ENCODE data around the gene CD81. TPM values are rescaled to one million over a fixed set of nuclear protein-coding genes. Genes with fewer than 3 reads are reported as not detected.

CD81 gene
- total RNA-seq, 1 experiment from 2014 or later, result 296 TPM

DNA sequence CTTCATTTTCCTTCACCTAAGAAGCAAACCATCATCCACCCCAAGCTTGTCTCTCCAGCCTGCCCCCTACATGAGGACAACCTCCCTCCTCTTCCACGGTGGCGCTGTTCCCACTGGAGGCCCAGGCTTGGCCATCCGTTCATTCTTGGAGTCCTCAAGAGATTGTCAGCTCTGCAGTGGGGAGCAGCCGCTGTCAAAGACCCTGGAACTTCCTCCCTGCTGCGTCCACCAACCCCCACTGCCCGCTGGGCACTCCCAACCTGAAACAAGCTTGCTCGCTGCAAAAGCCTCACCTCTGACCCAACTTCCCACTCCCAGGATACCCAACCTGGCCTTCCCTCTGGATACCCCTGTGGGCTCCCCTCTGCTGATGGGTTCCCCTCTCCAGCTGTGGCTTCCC is 10.4 kb upstream of the CD81 start:
- no peak overlapping the region for H3K9ac ChIP-seq (ENCODE audit: low read length)
- BruUV-seq (replicated peaks), result no TSS peak
- no peak overlapping the region for H2AFZ ChIP-seq (ENCODE audit: low read depth, low read length, poor library complexity, severe bottlenecking)
- POLR2A ChIA-PET, result interaction anchor here (2.8 kb wide), 1 partner anchor 11 kb away, joined by 14 read pairs; the partner anchor contains the start of gene CD81
- CTCF ChIA-PET, result interaction anchor here (0.6 kb wide), 1 partner anchor 211 kb away, joined by 3 read pairs; no protein-coding TSS in a partner anchor
- TF ChIP-seq SRF (IDR thresholded peaks at IDR 0.05; ENCODE audit: low read depth) (no peak), CBX3 (IDR thresholded peaks at IDR 0.05; ENCODE audit: low read depth) (no peak), FOSL1 (IDR thresholded peaks at IDR 0.05; ENCODE audit: low read depth) (no peak), SP1 (IDR thresholded peaks at IDR 0.05; ENCODE audit: low read depth) (no peak), ZNF274 (IDR thresholded peaks at IDR 0.05; ENCODE audit: low read depth, low read length) (no peak), CEBPB (IDR thresholded peaks at IDR 0.05; ENCODE audit: low read depth) (no peak), RAD21 (IDR thresholded peaks at IDR 0.05; ENCODE audit: low read depth) (no peak), POLR2AphosphoS5 (IDR thresholded peaks at IDR 0.05; ENCODE audit: low read depth, low read length) (no peak)
- TF ChIP-seq, protein P1, sequence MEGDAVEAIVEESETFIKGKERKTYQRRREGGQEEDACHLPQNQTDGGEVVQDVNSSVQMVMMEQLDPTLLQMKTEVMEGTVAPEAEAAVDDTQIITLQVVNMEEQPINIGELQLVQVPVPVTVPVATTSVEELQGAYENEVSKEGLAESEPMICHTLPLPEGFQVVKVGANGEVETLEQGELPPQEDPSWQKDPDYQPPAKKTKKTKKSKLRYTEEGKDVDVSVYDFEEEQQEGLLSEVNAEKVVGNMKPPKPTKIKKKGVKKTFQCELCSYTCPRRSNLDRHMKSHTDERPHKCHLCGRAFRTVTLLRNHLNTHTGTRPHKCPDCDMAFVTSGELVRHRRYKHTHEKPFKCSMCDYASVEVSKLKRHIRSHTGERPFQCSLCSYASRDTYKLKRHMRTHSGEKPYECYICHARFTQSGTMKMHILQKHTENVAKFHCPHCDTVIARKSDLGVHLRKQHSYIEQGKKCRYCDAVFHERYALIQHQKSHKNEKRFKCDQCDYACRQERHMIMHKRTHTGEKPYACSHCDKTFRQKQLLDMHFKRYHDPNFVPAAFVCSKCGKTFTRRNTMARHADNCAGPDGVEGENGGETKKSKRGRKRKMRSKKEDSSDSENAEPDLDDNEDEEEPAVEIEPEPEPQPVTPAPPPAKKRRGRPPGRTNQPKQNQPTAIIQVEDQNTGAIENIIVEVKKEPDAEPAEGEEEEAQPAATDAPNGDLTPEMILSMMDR (IDR thresholded peaks at IDR 0.05 in 2 of 3, conservative IDR thresholded peaks at IDR 0.05 in 1 of 3; ENCODE audit: borderline replicate concordance in 1 of 3, insufficient read depth in 1 of 3, low read depth in 2 of 3, low read length in 2 of 3), result no peak
- H3K4me2 ChIP-seq (ENCODE audit: low read length), result no peak overlapping the region
- no peaks in the 10 kb centered on the region for H3K9me2 ChIP-seq (ENCODE audit: insufficient read depth)
- 0 out of 2 replicates have a peak, but pooled peaks cover 5% of the 10 kb centered on the region for H3K27me3 ChIP-seq (ENCODE audit: insufficient read depth, low read length)
- no peaks in the 10 kb centered on the region for H3K4me1 ChIP-seq (ENCODE audit: control insufficient read depth in 1 of 2, insufficient read depth in 2 of 2, low read length in 2 of 2)
- no peaks in the 10 kb centered on the region for H4K20me1 ChIP-seq (ENCODE audit: insufficient read depth)
- ATAC-seq (no peak), DNase-seq (ENCODE audit: low read depth, low spot score) (no peak)
- intact Hi-C loops (cut with micrococcal nuclease), result no loop called here
- RAD21 ChIA-PET (ENCODE audit: low non-redundant PET in 1 of 2, low total read pairs in 2 of 2, uncharacterized antibody in 2 of 2, unreplicated experiment in 2 of 2), result no interaction called here
- no peaks in the 10 kb centered on the region for H3K9me3 ChIP-seq (ENCODE audit: control insufficient read depth in 1 of 2, insufficient read depth in 1 of 2, low read depth in 1 of 2, low read length in 2 of 2)
- no peaks in the 10 kb centered on the region for H3K36me3 ChIP-seq (ENCODE audit: control insufficient read depth in 1 of 2, insufficient read depth in 2 of 2, low read length in 2 of 2)
- H3K4me3 ChIP-seq (replicated peaks in 1 of 2; ENCODE audit: low read depth in 1 of 2, low read length in 2 of 2), result no peak overlapping the region
- no peaks in the 10 kb centered on the region for H3K79me2 ChIP-seq (ENCODE audit: insufficient read depth, low read length)
- H3K27ac ChIP-seq (ENCODE audit: low read depth, low read length), result no peak overlapping the region

All from HCT116 (cell line).